GM18867 (cell line): ENCODE data around the gene CTAGE6.
"Not testable (repeated sequence)": the region's sequence is repeated elsewhere in the genome, so short reads cannot be mapped to it uniquely, and the experiment has no call there.

ENCODE experiments used
- ATAC-seq: cut with Tn5 transposase; IDR thresholded peaks from one replicate; pipeline ENCODE4 v1.9.1; 2021; ENCODE audit warnings: mild to moderate bottlenecking, moderate library complexity; ENCODE audit not compliant: unreplicated experiment

CTAGE6 gene

DNA sequence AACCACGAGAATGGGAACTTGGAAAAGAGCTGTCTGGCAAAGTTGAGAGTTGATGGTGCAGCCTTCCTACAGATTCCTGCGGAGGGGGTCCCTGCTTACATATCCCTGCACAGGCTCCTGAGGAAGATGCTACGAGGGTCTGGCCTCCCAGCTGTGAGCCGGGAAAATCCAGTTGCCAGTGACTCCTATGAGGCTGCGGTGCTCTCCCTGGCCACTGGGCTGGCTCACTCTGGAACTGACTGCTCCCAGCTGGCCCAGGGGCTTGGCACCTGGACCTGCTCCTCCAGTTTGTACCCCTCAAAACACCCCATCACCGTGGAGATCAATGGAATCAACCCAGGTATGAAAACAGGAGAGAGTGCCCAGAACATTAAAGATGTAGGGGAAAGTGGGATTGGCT is 37.2 kb downstream of the CTAGE6 start:
- ATAC-seq: not testable (repeated sequence)

- not testable (repeated sequence) for ATAC-seq
These were observed 41.8 kb downstream of the CTAGE6 start for GRCh38 chr7:143715543-143716193.

GRCh38 chr7:143714581-143715454 is 42.7 kb downstream of the CTAGE6 start:
- ATAC-seq: not testable (repeated sequence)

DNA sequence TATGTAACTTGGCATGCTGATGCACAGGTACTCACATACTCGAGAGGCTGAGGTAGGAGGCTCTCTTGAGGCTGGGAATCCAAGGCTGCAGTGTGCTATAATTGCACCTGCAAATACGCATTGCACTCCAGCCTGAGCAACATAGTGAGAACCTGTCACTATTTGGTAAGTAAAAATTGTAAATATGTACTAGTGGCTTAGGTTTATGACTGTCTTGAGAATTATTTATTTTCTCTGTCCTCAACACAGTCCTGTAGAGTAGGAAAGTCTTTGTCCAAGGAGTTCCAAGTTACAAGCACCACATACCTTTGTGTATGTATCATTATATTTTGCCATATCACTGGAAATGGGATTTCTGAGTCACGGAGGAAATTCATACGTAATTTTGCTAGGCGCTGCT is 45.1 kb downstream of the CTAGE6 start:
- not testable (repeated sequence) for ATAC-seq

- ATAC-seq: not testable (repeated sequence)
These were observed 45.7 kb downstream of the CTAGE6 start for GRCh38 chr7:143711727-143712324.

- ATAC-seq: not testable (repeated sequence)
These were observed 47.6 kb downstream of the CTAGE6 start for GRCh38 chr7:143709895-143710294.
